Renal cortical epithelial cell (primary cell): ENCODE measurements around the gene GEN1. TPM values are rescaled to one million over a fixed set of nuclear protein-coding genes. Genes with fewer than 3 reads are reported as not detected.

Experiments
- DNase-seq: peaks from one replicate; pipeline ENCODE4 v3.0.0-alpha.2; 2011; ENCODE audit warnings: low read depth
- total RNA-seq: library from RNA; depleted of rRNA; stranded (reverse); fragments of >200 nt; gene quantifications from 2 replicates; pipeline ENCODE4 v1.2.3, GENCODE V29; 2014

Gene GEN1
- total RNA-seq, 1 donor from 2014 or later, result 11.7 TPM

DNA sequence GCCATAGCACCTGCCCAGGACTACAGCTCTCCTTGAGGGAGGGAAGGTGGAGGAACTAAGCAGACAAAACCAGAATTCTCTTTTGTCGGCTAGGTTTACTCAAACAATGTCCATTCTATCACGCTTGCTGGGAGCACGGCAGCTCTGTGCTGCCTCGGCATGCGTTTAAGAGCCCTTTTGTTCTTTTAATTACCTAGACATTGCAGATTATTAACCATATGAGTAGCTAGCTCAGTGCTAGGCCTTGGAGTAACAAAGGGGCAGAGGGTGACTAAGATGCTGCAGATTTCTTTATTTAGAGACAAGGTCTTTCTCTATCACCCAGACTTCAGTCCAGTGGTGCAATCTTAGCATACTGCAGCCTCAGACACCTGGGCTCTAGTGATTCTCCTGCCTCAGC lies 73.4 kb downstream of the GEN1 start:
- peak; percentile 92 for DNase-seq

GRCh38 chr2:17827785-17828184 lies 73.8 kb downstream of the GEN1 start:
- DNase-seq, result no peak

DNA sequence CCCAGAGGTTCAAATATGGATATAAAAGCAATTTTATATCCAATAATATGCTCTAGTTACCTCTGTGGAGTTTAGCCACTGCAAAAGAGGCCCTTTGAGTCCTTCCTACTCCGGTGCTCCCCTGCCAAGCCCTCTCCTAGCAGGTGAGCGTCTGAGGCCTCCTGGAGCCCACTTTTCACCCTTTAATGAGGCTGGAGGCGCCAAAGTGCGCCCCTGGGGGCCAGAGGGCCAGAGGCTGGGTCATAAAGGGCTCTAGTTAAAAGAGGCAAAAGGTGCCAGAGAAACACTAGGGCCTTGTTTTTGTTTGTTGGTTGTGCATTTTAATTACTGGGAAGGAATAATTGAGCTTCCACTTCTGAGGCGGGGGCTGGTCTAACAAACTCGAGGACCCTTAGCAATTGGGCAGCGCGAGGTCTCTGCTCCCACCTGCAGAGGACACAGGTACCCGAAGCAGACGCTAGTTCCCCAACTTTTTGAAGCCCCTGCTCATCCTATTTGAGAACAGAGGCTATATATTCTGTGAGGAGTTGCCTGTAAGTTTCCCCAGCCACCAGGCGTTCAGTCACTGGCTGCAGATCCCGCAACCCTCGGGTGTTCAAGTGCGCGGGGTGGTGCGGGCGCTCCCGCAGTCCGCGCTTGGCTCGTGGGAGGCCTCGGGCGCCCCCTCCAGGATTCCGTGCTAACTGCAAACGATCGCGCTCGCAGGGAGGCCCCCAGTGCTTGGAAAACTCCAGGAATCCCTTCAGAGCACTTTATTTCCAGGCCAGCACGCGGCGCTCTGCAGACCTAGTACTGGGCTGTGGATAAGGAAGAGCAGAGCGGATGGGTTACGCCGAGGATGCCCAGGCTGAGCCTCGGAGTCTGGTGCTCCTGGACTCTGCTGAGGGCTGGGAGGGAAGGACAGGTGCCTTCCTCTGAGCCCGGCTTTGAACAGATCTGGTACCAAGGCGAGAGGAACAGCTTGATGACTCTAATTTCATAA lies 76.4 kb downstream of the GEN1 start:
- DNase-seq, result peak; percentile 76

GRCh38 chr2:17835516-17835915 lies 81.6 kb downstream of the GEN1 start:
- DNase-seq, result no peak

Other genes with a start within 250 kb of the GEN1 start
- under 0.01 TPM in 1 of 2 replicates, not detected in the other for gene RAD51AP2, start 235.7 kb upstream of the GEN1 start, total RNA-seq
- 0.05 TPM in 1 of 2 replicates, not detected in the other for gene VSNL1, start 213.4 kb upstream of the GEN1 start, total RNA-seq
- 22.2 and 33.8 TPM in 2 replicates for gene SMC6, start 328 bp upstream of the GEN1 start, total RNA-seq
- gene MSGN1, start 62.3 kb downstream of the GEN1 start, total RNA-seq, result not detected in 2 replicates
- gene KCNS3, start 124.5 kb downstream of the GEN1 start, total RNA-seq, result 45.1 and 70.9 TPM in 2 replicates